HL-60 (cell line): ENCODE measurements around the gene KCNJ14.

Experiments
- DNase-seq, 2 experiments: peaks; one replicate each; pipeline ENCODE4 v3.0.0-alpha.2; 2010 to 2020; ENCODE audit warnings: low read depth in 1 of 2, low spot score in 1 of 2
- H3K27ac ChIP-seq: fragments of 250-450 bp; sonication (Bioruptor Pico); replicated peaks from 2 replicates; pipeline ENCODE4 v1.5.1; 2020; ENCODE audit warnings: mild to moderate bottlenecking, moderate library complexity
- H3K27me3 ChIP-seq: fragments of 250-450 bp; sonication (Bioruptor Pico); 2 replicates; pipeline ENCODE4 v1.5.1; 2021; ENCODE audit warnings: mild to moderate bottlenecking, moderate library complexity; ENCODE audit not compliant: insufficient read depth, poor library complexity, severe bottlenecking
- H3K4me3 ChIP-seq: replicated peaks from 2 replicates; pipeline ENCODE4 v1.5.1; 2011; ENCODE audit warnings: mild to moderate bottlenecking, control low read depth, low read length; ENCODE audit not compliant: insufficient read depth
- GABPA ChIP-seq: IDR thresholded peaks from 2 replicates; pipeline ENCODE4 v1.6.1; 2012; ENCODE audit warnings: low read depth
- POLR2AphosphoS5 ChIP-seq: IDR thresholded peaks from 2 replicates; pipeline ENCODE4 v1.6.1; 2012; ENCODE audit warnings: low read depth
- SPI1 ChIP-seq: IDR thresholded peaks from 2 replicates; pipeline ENCODE4 v1.6.1; 2012; ENCODE audit warnings: low read depth, mild to moderate bottlenecking, borderline replicate concordance
- TF ChIP-seq, protein P1 (sequence below): IDR thresholded peaks from one replicate; pipeline ENCODE4 v1.5.1; 2011; ENCODE audit warnings: low read length, control low read depth, inconsistent platforms; ENCODE audit not compliant: insufficient read depth
- TF ChIP-seq, protein P2 (sequence below): IDR thresholded peaks from 2 replicates; pipeline ENCODE4 v1.6.1; 2012; ENCODE audit warnings: low read depth; ENCODE audit not compliant: insufficient replicate concordance

Gene KCNJ14

DNA sequence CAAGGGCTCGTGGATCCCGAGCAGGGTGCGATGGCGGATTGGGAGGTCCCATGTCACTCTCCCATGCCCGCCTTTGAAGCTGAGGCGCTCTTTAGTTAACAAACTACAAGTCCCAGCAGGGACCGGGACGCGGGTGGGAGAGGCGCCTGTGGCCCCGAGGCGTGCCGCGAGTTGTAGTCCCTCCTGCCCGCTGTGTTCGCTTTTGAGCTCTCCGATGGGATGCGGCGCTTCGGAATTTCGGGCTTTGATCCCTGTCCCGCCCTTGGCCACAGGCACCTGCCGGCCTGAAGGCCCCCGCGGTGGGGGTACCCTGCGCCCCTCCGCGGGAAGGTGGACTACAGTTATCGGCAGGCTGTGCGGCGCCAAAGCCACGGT is 24.8 kb downstream of the KCNJ14 start:
- Histone ChIP-seq H3K4me3 (no peak overlapping the region), H3K27ac (no peak overlapping the region), H3K27me3 (no peaks in the 10 kb centered on the region)
- TF ChIP-seq, protein P1, sequence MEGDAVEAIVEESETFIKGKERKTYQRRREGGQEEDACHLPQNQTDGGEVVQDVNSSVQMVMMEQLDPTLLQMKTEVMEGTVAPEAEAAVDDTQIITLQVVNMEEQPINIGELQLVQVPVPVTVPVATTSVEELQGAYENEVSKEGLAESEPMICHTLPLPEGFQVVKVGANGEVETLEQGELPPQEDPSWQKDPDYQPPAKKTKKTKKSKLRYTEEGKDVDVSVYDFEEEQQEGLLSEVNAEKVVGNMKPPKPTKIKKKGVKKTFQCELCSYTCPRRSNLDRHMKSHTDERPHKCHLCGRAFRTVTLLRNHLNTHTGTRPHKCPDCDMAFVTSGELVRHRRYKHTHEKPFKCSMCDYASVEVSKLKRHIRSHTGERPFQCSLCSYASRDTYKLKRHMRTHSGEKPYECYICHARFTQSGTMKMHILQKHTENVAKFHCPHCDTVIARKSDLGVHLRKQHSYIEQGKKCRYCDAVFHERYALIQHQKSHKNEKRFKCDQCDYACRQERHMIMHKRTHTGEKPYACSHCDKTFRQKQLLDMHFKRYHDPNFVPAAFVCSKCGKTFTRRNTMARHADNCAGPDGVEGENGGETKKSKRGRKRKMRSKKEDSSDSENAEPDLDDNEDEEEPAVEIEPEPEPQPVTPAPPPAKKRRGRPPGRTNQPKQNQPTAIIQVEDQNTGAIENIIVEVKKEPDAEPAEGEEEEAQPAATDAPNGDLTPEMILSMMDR: no peak
- TF ChIP-seq GABPA (no peak), SPI1 (no peak)
- DNase-seq: no peak

DNA sequence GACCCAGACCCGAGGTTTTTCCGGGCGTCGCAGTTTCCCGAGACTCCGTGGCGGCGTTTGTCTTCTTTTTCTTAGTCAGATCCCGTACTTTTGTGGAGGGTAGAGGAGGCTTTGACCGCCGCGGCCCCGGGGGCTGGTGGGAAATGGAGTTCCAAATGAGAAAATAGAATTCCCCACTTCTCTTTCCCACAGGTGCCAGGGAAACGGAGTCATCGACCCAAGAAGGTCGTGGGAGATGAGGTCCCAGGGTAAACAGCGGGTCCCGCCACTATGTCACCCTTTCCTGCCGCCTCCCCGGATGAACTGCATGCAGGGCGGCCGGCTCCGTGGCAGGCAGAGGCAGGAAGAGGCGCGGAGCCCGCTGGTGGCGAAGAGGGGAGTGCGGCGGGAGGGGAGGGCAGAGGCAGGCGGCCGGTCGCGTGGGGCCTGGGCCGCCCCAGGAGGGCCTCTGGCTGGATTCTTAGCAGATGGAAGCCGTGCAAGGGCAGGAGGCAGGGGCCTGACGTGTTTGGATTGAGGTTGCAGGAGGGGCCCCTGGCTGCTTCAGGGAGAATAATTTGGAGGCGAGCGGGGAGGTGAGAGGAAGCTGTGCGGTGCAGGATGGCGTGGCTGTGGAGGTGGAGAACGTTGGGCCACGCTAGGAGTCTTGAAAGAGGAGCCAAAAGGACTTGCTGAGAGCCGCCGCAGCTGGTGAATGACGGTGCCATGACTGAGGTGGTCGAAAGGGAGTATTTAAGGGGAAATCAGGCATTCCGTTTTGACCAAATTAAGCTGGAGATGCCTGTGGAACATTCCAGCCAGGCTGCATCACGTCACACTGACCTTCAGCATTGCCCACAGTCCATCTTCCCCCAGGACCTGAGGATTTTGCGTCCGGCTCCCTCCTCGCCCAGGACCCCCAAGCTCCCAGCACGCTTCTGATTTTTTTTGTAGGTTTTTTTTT is 25.5 kb downstream of the KCNJ14 start:
- Histone ChIP-seq H3K27ac (no peak overlapping the region), H3K4me3 (no peak overlapping the region; the same call in 1 of the 2 replicates), H3K27me3 (no peaks in the 10 kb centered on the region)
- TF ChIP-seq POLR2AphosphoS5 (no peak), SPI1 (no peak), GABPA (no peak)
- TF ChIP-seq, protein P2, sequence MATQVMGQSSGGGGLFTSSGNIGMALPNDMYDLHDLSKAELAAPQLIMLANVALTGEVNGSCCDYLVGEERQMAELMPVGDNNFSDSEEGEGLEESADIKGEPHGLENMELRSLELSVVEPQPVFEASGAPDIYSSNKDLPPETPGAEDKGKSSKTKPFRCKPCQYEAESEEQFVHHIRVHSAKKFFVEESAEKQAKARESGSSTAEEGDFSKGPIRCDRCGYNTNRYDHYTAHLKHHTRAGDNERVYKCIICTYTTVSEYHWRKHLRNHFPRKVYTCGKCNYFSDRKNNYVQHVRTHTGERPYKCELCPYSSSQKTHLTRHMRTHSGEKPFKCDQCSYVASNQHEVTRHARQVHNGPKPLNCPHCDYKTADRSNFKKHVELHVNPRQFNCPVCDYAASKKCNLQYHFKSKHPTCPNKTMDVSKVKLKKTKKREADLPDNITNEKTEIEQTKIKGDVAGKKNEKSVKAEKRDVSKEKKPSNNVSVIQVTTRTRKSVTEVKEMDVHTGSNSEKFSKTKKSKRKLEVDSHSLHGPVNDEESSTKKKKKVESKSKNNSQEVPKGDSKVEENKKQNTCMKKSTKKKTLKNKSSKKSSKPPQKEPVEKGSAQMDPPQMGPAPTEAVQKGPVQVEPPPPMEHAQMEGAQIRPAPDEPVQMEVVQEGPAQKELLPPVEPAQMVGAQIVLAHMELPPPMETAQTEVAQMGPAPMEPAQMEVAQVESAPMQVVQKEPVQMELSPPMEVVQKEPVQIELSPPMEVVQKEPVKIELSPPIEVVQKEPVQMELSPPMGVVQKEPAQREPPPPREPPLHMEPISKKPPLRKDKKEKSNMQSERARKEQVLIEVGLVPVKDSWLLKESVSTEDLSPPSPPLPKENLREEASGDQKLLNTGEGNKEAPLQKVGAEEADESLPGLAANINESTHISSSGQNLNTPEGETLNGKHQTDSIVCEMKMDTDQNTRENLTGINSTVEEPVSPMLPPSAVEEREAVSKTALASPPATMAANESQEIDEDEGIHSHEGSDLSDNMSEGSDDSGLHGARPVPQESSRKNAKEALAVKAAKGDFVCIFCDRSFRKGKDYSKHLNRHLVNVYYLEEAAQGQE: no peak
- TF ChIP-seq, protein P1: no peak
- DNase-seq: peak in 1 of 2 experiments; percentile 33

DNA sequence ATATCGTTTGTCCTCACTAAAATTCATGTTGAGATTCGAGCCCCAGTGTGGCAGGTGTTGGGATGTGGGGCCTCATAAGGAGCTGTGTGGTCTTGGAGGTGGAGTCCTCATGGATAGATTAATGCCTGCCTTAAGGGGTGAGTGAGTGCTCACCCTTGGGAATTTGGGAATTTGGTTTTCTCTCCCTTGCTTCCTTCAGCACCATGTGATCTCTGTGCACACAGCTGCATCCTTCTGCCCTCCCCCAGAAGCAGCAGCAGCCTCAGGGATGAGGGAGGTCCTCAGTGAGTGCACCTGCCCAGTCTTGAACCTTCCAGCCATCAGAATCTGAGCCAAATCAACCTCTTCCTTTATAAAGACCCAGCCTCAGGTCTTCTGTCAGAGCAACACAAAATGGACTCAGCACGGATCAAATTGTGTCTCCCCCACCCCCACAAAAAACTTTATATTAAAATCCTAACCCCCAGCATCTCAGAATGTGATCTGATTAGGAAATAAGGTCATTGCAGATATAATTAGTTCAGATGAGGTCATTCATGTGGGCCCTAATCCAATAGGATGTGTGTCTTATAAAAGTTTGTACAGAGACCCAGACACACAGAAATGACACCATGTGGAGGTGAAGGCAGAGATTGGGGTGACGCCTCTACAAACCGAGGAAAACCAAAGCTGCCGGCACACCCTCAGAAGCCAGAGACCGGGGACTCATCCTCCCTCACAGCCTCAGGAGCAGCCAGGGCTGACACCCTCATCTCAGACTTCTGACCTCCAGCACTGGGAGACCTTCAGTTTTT is 26.7 kb downstream of the KCNJ14 start:
- H3K4me3 ChIP-seq: no peak overlapping the region
- H3K27ac ChIP-seq: no peak overlapping the region
- DNase-seq: no peak
- H3K27me3 ChIP-seq: no peaks in the 10 kb centered on the region
- TF ChIP-seq POLR2AphosphoS5 (no peak), SPI1 (no peak)

DNA sequence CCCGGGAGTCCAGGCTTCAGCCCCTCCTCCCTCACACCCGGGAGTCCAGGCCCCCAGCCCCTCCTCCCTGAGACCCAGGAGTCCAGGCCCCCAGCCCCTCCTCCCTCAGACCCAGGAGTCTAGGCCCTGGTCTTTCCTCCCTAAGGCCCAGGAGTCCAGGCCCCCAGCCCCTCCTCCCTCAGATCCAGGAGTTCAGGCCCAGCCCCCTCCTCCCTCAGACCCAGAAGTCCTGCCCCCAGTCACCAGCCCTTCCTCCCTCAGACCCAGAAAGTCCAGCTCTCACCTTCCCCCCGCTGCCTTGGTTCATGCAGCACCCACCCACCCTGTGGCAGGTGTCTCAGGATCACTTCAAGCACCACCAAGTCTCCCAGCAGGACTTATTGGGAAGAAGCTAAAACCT is 27.9 kb downstream of the KCNJ14 start:
- no peak overlapping the region for H3K4me3 ChIP-seq
- TF ChIP-seq POLR2AphosphoS5: no peak
- TF ChIP-seq, protein P1: no peak
- TF ChIP-seq SPI1: no peak
- TF ChIP-seq GABPA: no peak
- TF ChIP-seq, protein P2: no peak
- H3K27ac ChIP-seq: no peak overlapping the region
- no peak for DNase-seq
- no peaks in the 10 kb centered on the region for H3K27me3 ChIP-seq
